Measurements from ENCODE around the gene FREM1.

DNA sequence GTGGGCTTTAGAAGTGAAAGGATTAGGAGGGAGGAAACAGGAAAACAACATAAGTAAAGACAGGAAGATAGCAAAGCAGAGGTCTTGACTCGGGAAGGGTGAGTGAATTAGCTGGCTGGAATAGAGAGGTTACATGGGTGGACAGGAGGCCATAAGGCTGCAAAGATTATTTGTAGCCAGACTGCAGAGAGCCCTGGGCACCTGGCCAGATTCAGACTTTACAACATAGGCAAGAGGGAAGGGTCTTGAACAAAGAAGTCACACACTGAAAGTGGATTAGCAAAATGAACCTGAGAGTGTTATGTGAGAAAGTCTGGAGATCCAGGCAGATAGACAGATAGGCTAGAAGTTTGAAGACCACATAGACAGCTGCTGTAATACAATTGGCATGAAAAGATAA is 158.0 kb downstream of the FREM1 start:
- TF ChIP-seq, protein P1, sequence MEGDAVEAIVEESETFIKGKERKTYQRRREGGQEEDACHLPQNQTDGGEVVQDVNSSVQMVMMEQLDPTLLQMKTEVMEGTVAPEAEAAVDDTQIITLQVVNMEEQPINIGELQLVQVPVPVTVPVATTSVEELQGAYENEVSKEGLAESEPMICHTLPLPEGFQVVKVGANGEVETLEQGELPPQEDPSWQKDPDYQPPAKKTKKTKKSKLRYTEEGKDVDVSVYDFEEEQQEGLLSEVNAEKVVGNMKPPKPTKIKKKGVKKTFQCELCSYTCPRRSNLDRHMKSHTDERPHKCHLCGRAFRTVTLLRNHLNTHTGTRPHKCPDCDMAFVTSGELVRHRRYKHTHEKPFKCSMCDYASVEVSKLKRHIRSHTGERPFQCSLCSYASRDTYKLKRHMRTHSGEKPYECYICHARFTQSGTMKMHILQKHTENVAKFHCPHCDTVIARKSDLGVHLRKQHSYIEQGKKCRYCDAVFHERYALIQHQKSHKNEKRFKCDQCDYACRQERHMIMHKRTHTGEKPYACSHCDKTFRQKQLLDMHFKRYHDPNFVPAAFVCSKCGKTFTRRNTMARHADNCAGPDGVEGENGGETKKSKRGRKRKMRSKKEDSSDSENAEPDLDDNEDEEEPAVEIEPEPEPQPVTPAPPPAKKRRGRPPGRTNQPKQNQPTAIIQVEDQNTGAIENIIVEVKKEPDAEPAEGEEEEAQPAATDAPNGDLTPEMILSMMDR (IDR thresholded peaks at IDR 0.05) = no peak
- TF ChIP-seq POLR2A (IDR thresholded peaks at IDR 0.05) (no peak), POLR2AphosphoS5 (IDR thresholded peaks at IDR 0.05) (no peak)
